G401 (cell line): ENCODE results near the gene GALNT8. TPM values are rescaled to one million over a fixed set of nuclear protein-coding genes. Genes with fewer than 3 reads are reported as not detected.
"Not testable (repeated sequence)": the region's sequence is repeated elsewhere in the genome, so short reads cannot be mapped to it uniquely, and the experiment has no call there.

Experiments
- DNase-seq: peaks from one replicate; pipeline ENCODE4 v3.0.0-alpha.2; 2015; ENCODE audit warnings: low spot score
- in situ Hi-C: cut with HindIII; loops from 2 replicates; pipeline ENCODE4 v1.10.0; 2016; ENCODE audit warnings: low sequenced_read_pairs, mixed read lengths
- total RNA-seq: library from RNA; depleted of rRNA; stranded (reverse); fragments of >200 nt; shearing (Covaris generic); gene quantifications from 2 replicates; pipeline ENCODE4 v1.2.3, GENCODE V29; 2014; rRNA removed

GALNT8 gene, protein sequence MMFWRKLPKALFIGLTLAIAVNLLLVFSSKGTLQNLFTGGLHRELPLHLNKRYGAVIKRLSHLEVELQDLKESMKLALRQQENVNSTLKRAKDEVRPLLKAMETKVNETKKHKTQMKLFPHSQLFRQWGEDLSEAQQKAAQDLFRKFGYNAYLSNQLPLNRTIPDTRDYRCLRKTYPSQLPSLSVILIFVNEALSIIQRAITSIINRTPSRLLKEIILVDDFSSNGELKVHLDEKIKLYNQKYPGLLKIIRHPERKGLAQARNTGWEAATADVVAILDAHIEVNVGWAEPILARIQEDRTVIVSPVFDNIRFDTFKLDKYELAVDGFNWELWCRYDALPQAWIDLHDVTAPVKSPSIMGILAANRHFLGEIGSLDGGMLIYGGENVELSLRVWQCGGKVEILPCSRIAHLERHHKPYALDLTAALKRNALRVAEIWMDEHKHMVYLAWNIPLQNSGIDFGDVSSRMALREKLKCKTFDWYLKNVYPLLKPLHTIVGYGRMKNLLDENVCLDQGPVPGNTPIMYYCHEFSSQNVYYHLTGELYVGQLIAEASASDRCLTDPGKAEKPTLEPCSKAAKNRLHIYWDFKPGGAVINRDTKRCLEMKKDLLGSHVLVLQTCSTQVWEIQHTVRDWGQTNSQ
- 0.25 and 0.27 TPM in 2 replicates for total RNA-seq

DNA sequence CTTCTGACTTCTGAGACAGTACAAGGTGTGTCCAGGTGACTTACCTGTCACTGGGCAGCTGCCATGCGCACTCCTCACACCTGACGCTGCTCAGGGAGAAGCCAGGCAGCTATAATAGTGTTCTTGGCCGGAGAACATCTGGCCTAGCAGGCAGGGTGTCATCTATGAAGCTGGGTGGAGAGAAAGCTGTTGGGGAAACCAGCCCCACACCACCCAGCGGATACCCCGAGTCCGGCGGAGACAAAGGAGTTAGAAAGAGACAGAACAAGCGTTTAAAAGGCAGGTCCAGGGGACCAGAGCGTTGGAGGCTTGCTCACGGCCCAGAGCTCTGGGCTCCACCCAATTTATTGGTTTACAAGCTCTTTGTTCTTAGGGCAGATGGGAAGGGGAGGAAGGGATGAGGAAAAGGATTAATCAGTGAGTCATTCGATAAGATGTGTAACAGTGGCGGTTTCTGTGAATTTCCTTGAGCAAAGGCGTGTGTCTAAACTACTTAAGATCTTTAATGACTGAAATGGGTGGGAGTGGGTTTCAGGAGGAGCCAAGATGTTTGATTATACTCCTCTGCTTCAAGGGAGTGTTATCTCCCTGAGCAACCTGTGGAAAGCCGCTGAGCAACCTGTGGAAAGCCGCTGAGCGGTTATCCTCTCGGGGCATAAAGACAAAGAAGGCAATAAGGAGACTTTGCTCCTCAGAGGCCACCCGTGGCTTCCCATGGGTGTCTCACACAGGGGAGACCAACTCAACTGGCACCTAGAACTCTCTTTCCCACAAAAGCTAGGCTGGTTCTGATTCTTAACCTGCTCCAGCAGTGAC, at the start of gene GALNT8:
Gene GALNT8, plus strand, starts transcription at position 580 of the 816 bp plus-strand sequence. CDS start 278 bp downstream, outside the sequence.
- DNase-seq = no peak
- in situ Hi-C loops = no loop called here

DNA sequence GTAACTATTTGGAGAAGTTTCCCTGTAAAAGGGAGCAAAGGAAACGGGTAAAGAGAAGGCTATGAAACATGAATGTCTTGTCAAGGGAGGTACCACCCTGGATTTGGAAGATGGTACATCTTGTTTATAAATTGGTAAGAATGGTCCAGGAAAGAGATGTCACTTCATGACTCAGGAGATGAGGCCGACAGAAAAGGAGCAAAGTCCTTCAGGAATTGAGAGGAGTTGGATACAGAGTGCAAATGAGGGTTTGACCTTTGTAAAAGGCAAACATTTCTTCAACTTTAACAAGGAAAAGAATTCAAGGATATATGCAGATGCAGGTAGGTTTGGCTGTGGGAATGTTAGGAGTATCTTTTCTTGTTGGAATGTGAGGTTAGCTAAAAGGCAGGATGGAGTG, 40.5 kb upstream of the GALNT8 start:
- in situ Hi-C loops = no loop called here

DNA sequence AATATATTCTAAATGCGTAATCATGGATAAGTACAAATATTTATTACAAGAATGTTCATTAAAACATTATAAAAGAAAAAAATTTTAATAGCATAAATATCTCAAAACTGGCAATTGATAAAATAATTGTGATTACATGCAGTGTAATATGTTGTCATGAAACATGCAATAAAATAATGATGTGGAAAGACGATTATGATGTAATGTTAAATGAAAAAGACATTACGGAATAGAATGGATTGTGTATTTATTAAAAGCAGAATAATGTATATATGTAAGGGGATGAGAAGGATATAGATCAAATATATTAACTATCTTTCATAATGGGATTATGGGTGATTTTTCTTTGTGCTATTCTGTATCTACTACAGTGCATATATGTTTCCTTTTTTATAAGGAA, 38.5 kb upstream of the GALNT8 start:
- in situ Hi-C loops = no loop called here
- no peak for DNase-seq

More for the DNA sequence above, 40.5 kb upstream of the GALNT8 start:
- no peak for DNase-seq

DNA sequence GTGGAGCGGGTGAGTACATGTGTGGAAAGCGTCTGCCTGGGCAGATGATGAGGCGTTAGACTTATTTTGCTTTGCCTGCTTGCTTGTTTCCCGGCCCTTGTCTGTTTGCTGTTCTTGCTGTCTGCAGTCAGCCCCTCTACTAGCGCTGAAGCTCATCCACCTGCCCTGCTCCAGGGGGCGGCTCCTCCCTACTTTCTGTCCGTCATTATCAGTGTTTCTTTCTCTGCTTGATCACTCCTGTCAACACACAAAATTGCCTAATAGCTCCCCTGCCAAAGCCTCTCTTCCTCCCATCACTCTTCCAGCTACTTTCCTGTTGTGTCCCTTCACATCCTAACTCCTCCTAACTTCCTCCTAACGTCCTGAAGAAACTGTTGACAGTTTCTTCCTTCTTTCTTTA, 34.9 kb upstream of the GALNT8 start:
- in situ Hi-C loops = no loop called here
- DNase-seq = no peak

- no peak for DNase-seq
- in situ Hi-C loops = no loop called here
Measured at GRCh38 chr12:4690760-4691159, 29.4 kb upstream of the GALNT8 start.

- DNase-seq = peak; percentile 5
Measured at GRCh38 chr12:4700621-4701026, 19.6 kb upstream of the GALNT8 start.

GRCh38 chr12:4701395-4702190, 18.6 kb upstream of the GALNT8 start:
- in situ Hi-C loops = no loop called here
- DNase-seq = no peak

More at GRCh38 chr12:4700621-4701026, 19.6 kb upstream of the GALNT8 start:
- in situ Hi-C loops = no loop called here

DNA sequence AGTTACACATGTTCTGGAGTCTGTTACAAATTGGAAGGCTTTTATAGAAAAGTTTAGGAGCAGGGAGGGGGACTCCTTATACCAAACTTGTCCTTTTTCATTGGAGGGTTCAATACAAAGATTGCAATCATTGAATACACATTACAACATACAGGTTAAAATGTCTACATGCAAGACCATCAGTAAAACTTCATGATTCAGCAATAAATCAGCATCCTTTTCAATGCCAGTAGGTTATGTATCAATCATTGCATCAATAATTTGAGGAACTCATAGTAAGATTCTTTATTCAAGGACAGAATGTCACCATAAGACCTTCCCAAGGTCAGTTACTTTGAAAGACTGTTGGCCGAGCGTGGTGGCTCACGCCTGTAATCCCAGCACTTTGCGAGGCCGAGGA, 16.5 kb upstream of the GALNT8 start:
- in situ Hi-C loops = no loop called here
- DNase-seq = no peak

GRCh38 chr12:4705824-4706223, 14.4 kb upstream of the GALNT8 start:
- no peak for DNase-seq
- in situ Hi-C loops = no loop called here

DNA sequence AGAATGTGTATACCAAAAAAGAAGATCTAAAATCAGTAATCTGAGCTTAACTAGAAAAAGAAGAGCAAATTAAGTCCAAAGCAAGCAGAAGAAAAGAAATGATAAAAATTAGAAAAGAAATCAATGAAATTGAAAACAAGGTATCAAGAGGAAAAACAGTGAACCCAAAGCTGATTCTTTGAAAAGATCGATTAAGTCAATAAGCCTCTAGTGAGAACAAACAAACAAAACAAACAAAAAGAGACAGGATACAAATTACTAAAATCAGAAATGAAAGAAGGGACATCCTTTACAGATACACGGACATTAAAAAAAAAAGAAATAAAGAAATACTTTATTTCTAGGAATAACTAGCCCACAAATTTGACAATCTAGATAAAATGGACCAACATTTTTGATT, 12.9 kb upstream of the GALNT8 start:
- in situ Hi-C loops = no loop called here
- no peak for DNase-seq

- DNase-seq = no peak
- in situ Hi-C loops = no loop called here
Measured at GRCh38 chr12:4710113-4710512, 10.1 kb upstream of the GALNT8 start.

DNA sequence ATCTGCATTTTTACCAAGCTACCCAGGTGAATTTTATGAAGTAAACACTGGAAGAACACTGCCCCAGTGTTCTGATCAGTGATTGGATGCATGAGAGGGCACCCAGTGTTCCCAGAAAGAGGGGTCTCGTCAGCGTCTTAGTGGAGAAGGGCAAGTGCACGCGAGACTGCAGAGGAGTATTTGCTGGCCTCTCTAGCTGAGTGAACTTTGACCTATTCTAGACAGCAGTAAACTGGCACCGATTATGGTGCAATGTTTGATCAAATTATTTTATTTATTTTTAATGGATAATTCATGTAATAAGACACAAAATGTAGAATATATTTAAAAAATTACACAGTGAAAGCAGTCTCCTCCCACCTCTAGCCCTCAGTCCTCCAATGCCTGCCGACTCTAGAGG, 5.3 kb upstream of the GALNT8 start:
- no peak for DNase-seq
- in situ Hi-C loops = no loop called here

DNA sequence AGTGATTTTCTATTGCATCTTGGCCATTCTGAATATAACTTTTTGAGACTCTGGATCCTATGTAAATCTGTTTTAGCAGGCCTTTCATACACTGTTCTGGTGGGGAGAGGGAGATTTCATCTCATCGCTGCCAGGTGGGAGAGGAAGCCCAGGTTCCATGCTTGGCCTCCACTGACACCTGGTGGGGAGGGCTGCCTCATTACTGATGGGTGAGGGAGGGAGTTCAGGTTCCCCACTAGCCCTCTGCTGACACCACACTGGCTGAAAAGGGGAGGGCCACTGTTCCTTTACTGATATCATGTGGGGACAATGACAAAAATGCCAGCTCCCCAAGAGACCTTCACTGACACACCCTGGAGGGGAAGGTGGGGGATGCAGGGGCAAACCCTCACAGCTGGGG, 2.4 kb upstream of the GALNT8 start:
- DNase-seq = no peak
- in situ Hi-C loops = no loop called here

DNA sequence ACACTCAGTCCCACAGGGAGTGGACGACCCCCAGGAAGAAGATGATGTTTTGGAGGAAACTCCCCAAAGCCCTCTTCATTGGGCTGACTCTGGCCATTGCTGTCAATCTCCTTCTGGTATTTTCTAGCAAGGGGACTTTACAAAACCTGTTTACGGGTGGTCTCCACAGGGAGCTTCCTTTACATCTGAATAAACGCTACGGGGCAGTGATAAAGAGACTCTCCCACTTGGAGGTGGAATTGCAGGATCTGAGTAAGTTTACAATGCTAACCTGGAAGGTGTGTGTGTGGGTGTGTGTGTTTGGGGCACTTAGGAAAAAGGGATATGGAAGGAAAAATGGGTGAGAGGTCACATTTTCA, 416 bp downstream of the GALNT8 start:
- no peak for DNase-seq
- in situ Hi-C loops = no loop called here

- in situ Hi-C loops, DNase-seq: not testable (repeated sequence)
Measured at GRCh38 chr12:4721587-4721986, 1.4 kb downstream of the GALNT8 start.

GRCh38 chr12:4723226-4723625, 3.0 kb downstream of the GALNT8 start:
- DNase-seq = no peak
- in situ Hi-C loops = no loop called here

DNA sequence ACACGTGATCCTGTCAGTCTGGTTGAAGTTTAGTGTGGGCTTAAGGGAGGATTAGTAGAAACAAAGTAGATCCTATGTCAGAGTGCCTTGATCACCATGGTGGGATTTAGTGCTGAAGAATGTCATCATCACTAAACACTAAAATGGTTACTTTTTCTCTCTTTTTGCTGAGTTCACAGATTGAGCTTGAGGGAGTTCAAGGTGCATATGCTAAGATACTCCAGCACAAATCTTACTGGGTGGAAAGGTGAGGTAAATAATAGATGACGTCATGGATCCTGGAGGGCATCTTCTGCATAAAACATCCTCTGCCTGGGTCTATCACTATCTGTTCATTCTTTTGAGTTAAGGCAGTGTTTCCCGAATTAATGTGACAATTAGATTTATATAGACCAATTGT, 4.9 kb downstream of the GALNT8 start:
- in situ Hi-C loops = no loop called here
- no peak for DNase-seq

GRCh38 chr12:4734625-4735340, 14.6 kb downstream of the GALNT8 start:
- no peak for DNase-seq
- in situ Hi-C loops = no loop called here

GRCh38 chr12:4736091-4736490, 15.9 kb downstream of the GALNT8 start:
- DNase-seq = no peak

More at GRCh38 chr12:4736091-4736490, 15.9 kb downstream of the GALNT8 start:
- in situ Hi-C loops = no loop called here
